ENCODE data around the gene PTPRT. TPM values are rescaled to one million over a fixed set of nuclear protein-coding genes. Genes with fewer than 3 reads are reported as not detected.

The PTPRT gene
- total RNA-seq, 3 donors from 2014 or later, result 0.32 to 6.3 (median 4.9) TPM

GRCh38 chr20:43055181-43055884 is 134.4 kb downstream of the PTPRT start:
- Histone ChIP-seq H3K4me3 (no peak overlapping the region), H3K9me3 (no peaks in the 10 kb centered on the region), H3K36me3 (no peaks in the 10 kb centered on the region), H3K27ac (no peak overlapping the region), H3K27me3 (no peaks in the 10 kb centered on the region), H3K4me1 (no peaks in the 10 kb centered on the region)
- intact Hi-C loops (cut with DNase I; ENCODE audit: low total_unique reads), result no loop called here
- TF ChIP-seq CTCF (IDR thresholded peaks at IDR 0.05), result no peak
- no peak for TF ChIP-seq POLR2AphosphoS5 (IDR thresholded peaks at IDR 0.05)
- TF ChIP-seq POLR2A (IDR thresholded peaks at IDR 0.05), result no peak
- no peak for DNase-seq (ENCODE audit: low spot score in 2 of 2)

- Histone ChIP-seq H3K9me3 (no peaks in the 10 kb centered on the region), H3K4me3 (no peak overlapping the region), H3K27me3 (no peaks in the 10 kb centered on the region), H3K4me1 (no peaks in the 10 kb centered on the region), H3K36me3 (no peaks in the 10 kb centered on the region), H3K27ac (no peak overlapping the region)
- DNase-seq (ENCODE audit: low spot score in 2 of 2), result no peak
- intact Hi-C loops (cut with DNase I; ENCODE audit: low total_unique reads), result no loop called here
- TF ChIP-seq POLR2A (IDR thresholded peaks at IDR 0.05) (no peak), POLR2AphosphoS5 (IDR thresholded peaks at IDR 0.05) (no peak), CTCF (IDR thresholded peaks at IDR 0.05) (no peak)
Measured at GRCh38 chr20:43052532-43052931, 137.2 kb downstream of the PTPRT start.

- intact Hi-C loops (cut with DNase I; ENCODE audit: low total_unique reads), result loop anchor here (5.0 kb wide), 2 partner anchors 1185 to 1240 kb away; no protein-coding TSS in a partner anchor
- no peak for DNase-seq (ENCODE audit: low spot score in 2 of 2)
- Histone ChIP-seq H3K4me1 (no peaks in the 10 kb centered on the region), H3K4me3 (no peak overlapping the region), H3K27me3 (peaks cover 0 to under 1% of the 10 kb centered on the region in 2 donors), H3K9me3 (no peaks in the 10 kb centered on the region), H3K36me3 (no peaks in the 10 kb centered on the region), H3K27ac (no peak overlapping the region)
- TF ChIP-seq CTCF (IDR thresholded peaks at IDR 0.05) (no peak), POLR2A (IDR thresholded peaks at IDR 0.05) (no peak), POLR2AphosphoS5 (IDR thresholded peaks at IDR 0.05) (no peak)
Measured at GRCh38 chr20:43046966-43047365, 142.7 kb downstream of the PTPRT start.

- intact Hi-C loops (cut with DNase I; ENCODE audit: low total_unique reads), result no loop called here
- H3K27me3 ChIP-seq, result peaks cover 0 to 3% of the 10 kb centered on the region in 2 donors
- no peak overlapping the region for H3K27ac ChIP-seq
- H3K4me1 ChIP-seq, result no peaks in the 10 kb centered on the region
- no peaks in the 10 kb centered on the region for H3K36me3 ChIP-seq
- no peak overlapping the region for H3K4me3 ChIP-seq
- no peak for DNase-seq (ENCODE audit: low spot score in 2 of 2)
- no peaks in the 10 kb centered on the region for H3K9me3 ChIP-seq
- no peak for TF ChIP-seq CTCF (IDR thresholded peaks at IDR 0.05)
- TF ChIP-seq POLR2A (IDR thresholded peaks at IDR 0.05), result no peak
- TF ChIP-seq POLR2AphosphoS5 (IDR thresholded peaks at IDR 0.05), result no peak
Measured at GRCh38 chr20:43043887-43044286, 145.8 kb downstream of the PTPRT start.

GRCh38 chr20:43040427-43040826 is 149.3 kb downstream of the PTPRT start:
- H3K9me3 ChIP-seq, result no peaks in the 10 kb centered on the region
- TF ChIP-seq POLR2A (IDR thresholded peaks at IDR 0.05) (no peak), POLR2AphosphoS5 (IDR thresholded peaks at IDR 0.05) (no peak), CTCF (IDR thresholded peaks at IDR 0.05) (no peak)
- intact Hi-C loops (cut with DNase I; ENCODE audit: low total_unique reads), result no loop called here

More at GRCh38 chr20:43040427-43040826, 149.3 kb downstream of the PTPRT start:
- no peak for DNase-seq (ENCODE audit: low spot score in 2 of 2)
- peaks cover 0 to 3% of the 10 kb centered on the region in 2 donors for H3K27me3 ChIP-seq
- no peaks in the 10 kb centered on the region for H3K36me3 ChIP-seq
- H3K4me1 ChIP-seq, result no peaks in the 10 kb centered on the region
- no peak overlapping the region for H3K4me3 ChIP-seq
- no peak overlapping the region for H3K27ac ChIP-seq

Measured in breast epithelium (tissue), 4 donors.